DMS 273 (cell line): Measurements from ENCODE around the gene P2RX1.
A peak's percentile ranks its signal among the peaks of the same experiment; 100 is the strongest.

Experiments used
- DNase-seq: peaks from one replicate; lab custom pipeline; 2025; ENCODE audit not compliant: unreplicated experiment; lab: John Stamatoyannopoulos, UW

Gene P2RX1

GRCh38 chr17:3915995-3916696 is at the start of gene P2RX1:
Gene P2RX1 (minus strand): TSS chr17:3916465. CDS start chr17:3916225, 240 bp downstream.
- no peak for DNase-seq

- peak; percentile 78 for DNase-seq
These were observed 49.0 kb upstream of the P2RX1 start for GRCh38 chr17:3965118-3965800.

GRCh38 chr17:3964203-3965117 is 48.2 kb upstream of the P2RX1 start, which contains the start of gene ATP2A3:
Gene ATP2A3 (minus strand): TSS chr17:3964437. CDS start chr17:3964291, 146 bp downstream.
- DNase-seq = peak; percentile 49

- no peak for DNase-seq
These were observed 47.3 kb upstream of the P2RX1 start for GRCh38 chr17:3963237-3964201.

- DNase-seq = no peak
These were observed 46.6 kb upstream of the P2RX1 start for GRCh38 chr17:3962965-3963236.

- DNase-seq = no peak
These were observed 46.1 kb upstream of the P2RX1 start for GRCh38 chr17:3962217-3962964.

GRCh38 chr17:3961564-3962047 is 45.3 kb upstream of the P2RX1 start:
- peak; percentile 84 for DNase-seq

GRCh38 chr17:3960764-3961163 is 44.5 kb upstream of the P2RX1 start:
- no peak for DNase-seq

GRCh38 chr17:3959921-3960601 is 43.8 kb upstream of the P2RX1 start:
- DNase-seq = no peak

- no peak for DNase-seq
These were observed 43.1 kb upstream of the P2RX1 start for GRCh38 chr17:3959295-3959899.

GRCh38 chr17:3957735-3958599 is 41.7 kb upstream of the P2RX1 start:
- DNase-seq = no peak

- DNase-seq = no peak
These were observed 40.7 kb upstream of the P2RX1 start for GRCh38 chr17:3956983-3957382.

- DNase-seq = no peak
These were observed 40.2 kb upstream of the P2RX1 start for GRCh38 chr17:3956327-3956957.

GRCh38 chr17:3955673-3955988 is 39.4 kb upstream of the P2RX1 start:
- no peak for DNase-seq

GRCh38 chr17:3954976-3955672 is 38.9 kb upstream of the P2RX1 start:
- no peak for DNase-seq

- no peak for DNase-seq
These were observed 37.8 kb upstream of the P2RX1 start for GRCh38 chr17:3954086-3954485.

GRCh38 chr17:3953542-3953941 is 37.3 kb upstream of the P2RX1 start:
- DNase-seq = no peak
